ENCODE measurements around the gene PSD4.

Gene PSD4

GRCh38 chr2:113238871-113239839 is 65.4 kb downstream of the PSD4 start:
- no peak for DNase-seq (ENCODE audit: low read depth in 3 of 3)

- DNase-seq (ENCODE audit: low read depth in 3 of 3), result no peak
Measured at GRCh38 chr2:113240150-113240914, 66.6 kb downstream of the PSD4 start.

GRCh38 chr2:113240915-113241911 is 67.4 kb downstream of the PSD4 start:
- DNase-seq (ENCODE audit: low read depth in 3 of 3), result peak; percentile 25 to 65 (median 55)

- DNase-seq (ENCODE audit: low read depth in 3 of 3), result no peak
Measured at GRCh38 chr2:113242327-113242726, 68.6 kb downstream of the PSD4 start.

- no peak for DNase-seq (ENCODE audit: low read depth in 3 of 3)
Measured at GRCh38 chr2:113245276-113245711, 71.5 kb downstream of the PSD4 start.

GRCh38 chr2:113246606-113247005 is 72.8 kb downstream of the PSD4 start:
- DNase-seq (ENCODE audit: low read depth in 3 of 3), result no peak

- DNase-seq (ENCODE audit: low read depth in 3 of 3), result peak; percentile 50 to 68 (median 62)
Measured at GRCh38 chr2:113248997-113249770, 75.4 kb downstream of the PSD4 start.

- DNase-seq (ENCODE audit: low read depth in 3 of 3), result no peak
Measured at GRCh38 chr2:113251118-113251517, 77.3 kb downstream of the PSD4 start.

- no peak for DNase-seq (ENCODE audit: low read depth in 3 of 3)
Measured at GRCh38 chr2:113252047-113252590, 78.3 kb downstream of the PSD4 start.

- DNase-seq (ENCODE audit: low read depth in 3 of 3), result no peak
Measured at GRCh38 chr2:113253453-113253852, 79.7 kb downstream of the PSD4 start.

- DNase-seq (ENCODE audit: low read depth in 3 of 3), result no peak
Measured at GRCh38 chr2:113255140-113256070, 81.6 kb downstream of the PSD4 start.

- no peak for DNase-seq (ENCODE audit: low read depth in 3 of 3)
Measured at GRCh38 chr2:113257516-113258264, 83.9 kb downstream of the PSD4 start.

GRCh38 chr2:113258471-113259147 is 84.8 kb downstream of the PSD4 start:
- DNase-seq (ENCODE audit: low read depth in 3 of 3), result no peak

Data from stimulated activated CD4-positive, alpha-beta T cell treated with anti-CD3 and anti-CD28 coated beads, TNF-alpha, amount 100 ng/mL, for 48 hours (primary cell).